ENCODE data around the gene PRXL2C. TPM values are rescaled to one million over a fixed set of nuclear protein-coding genes. Genes with fewer than 3 reads are reported as not detected.
A peak's percentile ranks its signal among the peaks of the same experiment; 100 is the strongest.

The PRXL2C gene
- total and polyA plus RNA-seq, 2 of the 13 experiments (the other 11 are each of a cell fraction or from before 2014, with no cell fraction given), result 11.0 to 13.2 TPM

DNA sequence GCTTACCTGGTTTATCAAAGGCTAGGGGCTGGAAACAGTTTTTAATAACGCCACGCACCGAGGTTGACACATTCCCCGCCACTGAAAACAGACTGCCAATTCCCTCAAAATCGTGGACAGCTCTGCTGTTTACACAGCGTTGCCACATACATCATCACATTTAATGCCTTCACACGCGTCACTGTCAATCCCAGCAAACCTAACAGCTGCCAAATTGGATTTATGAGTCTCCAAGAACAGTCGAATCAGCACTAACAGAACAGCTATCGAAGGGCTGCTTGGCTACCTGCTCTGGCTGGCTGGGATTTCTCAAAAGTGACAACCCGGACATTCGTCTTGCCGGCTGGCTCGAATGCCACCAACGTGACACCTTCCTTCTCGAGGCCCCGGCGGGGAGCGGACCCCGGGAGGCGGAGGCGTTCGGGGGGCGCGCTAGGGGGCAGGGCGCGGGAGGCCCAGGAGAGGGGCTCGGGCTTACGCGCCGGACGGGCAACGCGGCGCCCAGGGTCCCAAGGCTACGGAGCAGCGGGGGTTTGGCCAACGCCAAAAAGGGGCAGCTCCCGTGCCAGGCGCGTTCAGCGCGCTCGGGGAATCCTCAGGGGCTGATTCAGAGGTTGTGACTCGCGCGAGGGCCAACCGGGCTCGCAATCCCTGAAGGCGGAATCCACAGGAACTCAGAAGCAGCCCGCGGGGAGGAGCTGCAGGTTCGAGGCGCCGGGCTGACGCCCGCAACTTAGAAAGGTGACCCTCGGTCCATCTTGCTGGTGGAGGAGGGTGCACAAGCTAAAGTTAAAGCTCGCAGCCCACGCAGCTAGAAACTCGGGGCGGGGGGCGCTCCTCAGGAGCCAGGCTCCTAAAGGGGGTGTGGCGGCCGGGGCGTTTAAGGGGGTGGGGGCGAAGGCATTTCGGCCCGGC, 36.7 kb downstream of the PRXL2C start (continued):
- no peak for TF ChIP-seq LBX2 (CRISPR knock-in tag; IDR thresholded peaks at IDR 0.05; ENCODE audit: borderline replicate concordance)
- TF ChIP-seq TBX2 (CRISPR knock-in tag; IDR thresholded peaks at IDR 0.05; ENCODE audit: borderline replicate concordance), result peak; percentile 81
- peak; percentile 80 for TF ChIP-seq ZSCAN31 (CRISPR knock-in tag; IDR thresholded peaks at IDR 0.05; ENCODE audit: low read depth)
- TF ChIP-seq MAFG (CRISPR knock-in tag; IDR thresholded peaks at IDR 0.05), result 0 out of 2 replicates have a peak, but pooled peaks have one; percentile 67
- TF ChIP-seq CHD4 (IDR thresholded peaks at IDR 0.05; ENCODE audit: borderline replicate concordance, low read length), result no peak
- TF ChIP-seq GLI4 (CRISPR knock-in tag; IDR thresholded peaks at IDR 0.05; ENCODE audit: borderline replicate concordance), result 0 out of 2 replicates have a peak, but pooled peaks have one; percentile 40
- TF ChIP-seq RELA (CRISPR knock-in tag; IDR thresholded peaks at IDR 0.05), result no peak
- TF ChIP-seq BRD4 (CRISPR knock-in tag; IDR thresholded peaks at IDR 0.05), result 0 out of 2 replicates have a peak, but pooled peaks have one; percentile 43
- peak; percentile 66; the same call in 1 of the 2 replicates for TF ChIP-seq ARID4A (CRISPR knock-in tag; IDR thresholded peaks at IDR 0.05; ENCODE audit: borderline replicate concordance)
- TF ChIP-seq MAFF (IDR thresholded peaks at IDR 0.05; ENCODE audit: low read depth, low read length), result peak; percentile 86
- 0 out of 2 replicates have a peak, but pooled peaks have one; percentile 35 for TF ChIP-seq ZNF747 (CRISPR knock-in tag; IDR thresholded peaks at IDR 0.05; ENCODE audit: borderline replicate concordance)
- no peak for TF ChIP-seq ZNF367 (CRISPR knock-in tag; IDR thresholded peaks at IDR 0.05; ENCODE audit: borderline replicate concordance)
- TF ChIP-seq NONO (IDR thresholded peaks at IDR 0.05), result no peak
- peak; percentile 43; the same call in 1 of the 2 replicates for TF ChIP-seq NONO (CRISPR knock-in tag; conservative IDR thresholded peaks at IDR 0.05)
- TF ChIP-seq, protein P1, sequence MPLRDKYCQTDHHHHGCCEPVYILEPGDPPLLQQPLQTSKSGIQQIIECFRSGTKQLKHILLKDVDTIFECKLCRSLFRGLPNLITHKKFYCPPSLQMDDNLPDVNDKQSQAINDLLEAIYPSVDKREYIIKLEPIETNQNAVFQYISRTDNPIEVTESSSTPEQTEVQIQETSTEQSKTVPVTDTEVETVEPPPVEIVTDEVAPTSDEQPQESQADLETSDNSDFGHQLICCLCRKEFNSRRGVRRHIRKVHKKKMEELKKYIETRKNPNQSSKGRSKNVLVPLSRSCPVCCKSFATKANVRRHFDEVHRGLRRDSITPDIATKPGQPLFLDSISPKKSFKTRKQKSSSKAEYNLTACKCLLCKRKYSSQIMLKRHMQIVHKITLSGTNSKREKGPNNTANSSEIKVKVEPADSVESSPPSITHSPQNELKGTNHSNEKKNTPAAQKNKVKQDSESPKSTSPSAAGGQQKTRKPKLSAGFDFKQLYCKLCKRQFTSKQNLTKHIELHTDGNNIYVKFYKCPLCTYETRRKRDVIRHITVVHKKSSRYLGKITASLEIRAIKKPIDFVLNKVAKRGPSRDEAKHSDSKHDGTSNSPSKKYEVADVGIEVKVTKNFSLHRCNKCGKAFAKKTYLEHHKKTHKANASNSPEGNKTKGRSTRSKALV (CRISPR knock-in tag; IDR thresholded peaks at IDR 0.05), result peak; percentile 66; the same call in 1 of the 2 replicates
- TF ChIP-seq MZF1 (CRISPR knock-in tag; IDR thresholded peaks at IDR 0.05; ENCODE audit: borderline replicate concordance), result no peak
- peak; percentile 76 for TF ChIP-seq RBFOX2 (IDR thresholded peaks at IDR 0.05; ENCODE audit: low read depth, low read length)
- TF ChIP-seq SNRNP70 (IDR thresholded peaks at IDR 0.05; ENCODE audit: low read depth, low read length), result no peak
- peak; percentile 54; the same call in 1 of the 2 replicates for TF ChIP-seq SAP130 (CRISPR knock-in tag; IDR thresholded peaks at IDR 0.05; ENCODE audit: low read depth)
- TF ChIP-seq SSRP1 (CRISPR knock-in tag; IDR thresholded peaks at IDR 0.05), result 0 out of 2 replicates have a peak, but pooled peaks have one; percentile 61
- no peak for TF ChIP-seq ZNF562 (CRISPR knock-in tag; IDR thresholded peaks at IDR 0.05; ENCODE audit: borderline replicate concordance)
- TF ChIP-seq RFXAP (CRISPR knock-in tag; IDR thresholded peaks at IDR 0.05; ENCODE audit: borderline replicate concordance), result peak; percentile 44; the same call in 1 of the 2 replicates
- TF ChIP-seq ZBTB7B (CRISPR knock-in tag; IDR thresholded peaks at IDR 0.05), result peak; percentile 78; the same call in 1 of the 2 replicates
